H1 (cell line): Measurements from ENCODE around the gene APBA2. TPM values are rescaled to one million over a fixed set of nuclear protein-coding genes. Genes with fewer than 3 reads are reported as not detected.

ENCODE experiments used
- CTCF ChIA-PET: fragments of 300-600 bp; sonication (Branson Sonifier 250); formaldehyde crosslinking; loops from one replicate; lab custom pipeline; 2021; ENCODE audit not compliant: partially characterized antibody; lab: Charles Lee
- POLR2A ChIA-PET: fragments of 300-600 bp; sonication (Branson Sonifier 250); formaldehyde crosslinking; loops from one replicate; lab custom pipeline; 2021; ENCODE audit warnings: inconsistent platforms; ENCODE audit not compliant: partially characterized antibody; lab: Charles Lee
- DNase-seq, 2 experiments: peaks; one replicate each; pipeline versions ENCODE4 v3.0.0 to v3.0.0-alpha.2; 2010 to 2022; ENCODE audit warnings: low spot score in 2 of 2, low read depth in 1 of 2, mixed read lengths in 1 of 2
- FAIRE-seq: peaks from 2 replicates; lab custom pipeline; 2011; peaks lifted over from hg19 to GRCh38; lab: Jason Lieb, UNC
- H2AFZ ChIP-seq: 2 replicates; pipeline ENCODE4 v1.8.1; 2012; ENCODE audit warnings: low read length, inconsistent platforms
- H2AK5ac ChIP-seq: 2 replicates; pipeline ENCODE4 v1.6.1; 2013; ENCODE audit warnings: low read depth, low read length
- H2BK120ac ChIP-seq: replicated peaks from 2 replicates; pipeline ENCODE3; 2013; ENCODE audit warnings: low read depth, low read length, inconsistent platforms
- H2BK12ac ChIP-seq: 2 replicates; pipeline ENCODE4 v1.6.1; 2013; ENCODE audit warnings: low read depth, low read length
- H2BK15ac ChIP-seq: 2 replicates; pipeline ENCODE4 v1.6.1; 2013; ENCODE audit warnings: low read length
- H2BK20ac ChIP-seq: 2 replicates; pipeline ENCODE4 v1.6.1; 2013; ENCODE audit warnings: low read length
- H2BK5ac ChIP-seq: 2 replicates; pipeline ENCODE4 v1.6.1; 2013; ENCODE audit warnings: low read depth, low read length
- H3K14ac ChIP-seq: 2 replicates; pipeline ENCODE4 v1.6.1; 2013; ENCODE audit warnings: inconsistent platforms; ENCODE audit not compliant: insufficient read length
- H3K18ac ChIP-seq: 2 replicates; pipeline ENCODE4 v1.6.1; 2013; ENCODE audit warnings: low read length; ENCODE audit errors: extremely low read depth
- H3K23ac ChIP-seq: 2 replicates; pipeline ENCODE4 v1.6.1; 2013; ENCODE audit warnings: inconsistent platforms; ENCODE audit not compliant: insufficient read length
- H3K23me2 ChIP-seq: 2 replicates; pipeline ENCODE4 v1.6.1; 2013; ENCODE audit warnings: low read depth, low read length
- H3K27ac ChIP-seq: 2 replicates; pipeline ENCODE4 v1.6.1; 2011; ENCODE audit warnings: low read depth, low read length, inconsistent platforms
- H3K27me3 ChIP-seq, 4 experiments: replicated peaks in 1 of 4; 1 replicate in 1 of 4; 2 replicates in 3 of 4; pipeline versions ENCODE4 v1.6.1 to v1.8.1; 2011 to 2013; ENCODE audit warnings: low read length in 3 of 4, mild to moderate bottlenecking in 3 of 4, inconsistent platforms in 2 of 4, mixed read lengths in 2 of 4, moderate library complexity in 1 of 4; ENCODE audit not compliant: control insufficient read depth in 3 of 4, insufficient read depth in 3 of 4; ENCODE audit errors: extremely low read depth in 1 of 4
- H3K36me3 ChIP-seq, 4 experiments: 2 replicates each; pipeline versions ENCODE4 v1.6.1 to v1.8.1; 2011 to 2013; ENCODE audit warnings: mild to moderate bottlenecking in 4 of 4, low read length in 3 of 4, moderate library complexity in 2 of 4, control low read depth in 1 of 4, inconsistent platforms in 1 of 4; ENCODE audit not compliant: insufficient read depth in 4 of 4, control insufficient read depth in 2 of 4
- H3K4ac ChIP-seq: replicated peaks from 2 replicates; pipeline ENCODE3; 2013; ENCODE audit warnings: low read length, low read depth, mixed read lengths, inconsistent platforms; ENCODE audit not compliant: insufficient read length
- H3K4me1 ChIP-seq, 4 experiments: replicated peaks in 1 of 4; 1 replicate in 1 of 4; 2 replicates in 3 of 4; pipeline versions ENCODE4 v1.6.1 to v1.8.1; 2011 to 2013; ENCODE audit warnings: low read length in 3 of 4, inconsistent platforms in 2 of 4, mixed read lengths in 1 of 4; ENCODE audit not compliant: insufficient read depth in 4 of 4, control insufficient read depth in 3 of 4
- H3K4me2 ChIP-seq, 2 experiments: 2 replicates each; pipeline versions ENCODE4 v1.6.1 to v1.8.1; 2011 to 2013; ENCODE audit warnings: low read depth in 2 of 2, low read length in 2 of 2, control low read depth in 1 of 2, inconsistent platforms in 1 of 2, mild to moderate bottlenecking in 1 of 2; ENCODE audit not compliant: insufficient read depth in 1 of 2
- H3K4me3 ChIP-seq, 4 experiments: fragments of 200-600, 300-600 bp in 1 of 4; sonication (generic), shearing (Covaris generic), sonication (Bioruptor Twin) in 1 of 4; 2 replicates each; pipeline versions ENCODE4 v1.5.1 to v1.8.1; 2011 to 2016; ENCODE audit warnings: low read length in 4 of 4, low read depth in 3 of 4, control low read depth in 2 of 4, inconsistent platforms in 2 of 4, mild to moderate bottlenecking in 2 of 4, mixed read lengths in 1 of 4, moderate library complexity in 1 of 4; ENCODE audit not compliant: insufficient read depth in 2 of 4; ENCODE audit errors: extremely low read depth in 1 of 4
- H3K56ac ChIP-seq: replicated peaks from 2 replicates; pipeline ENCODE3; 2013; ENCODE audit warnings: low read depth, mild to moderate bottlenecking, mixed read lengths, low read length, inconsistent platforms; ENCODE audit not compliant: insufficient read length
- H3K79me1 ChIP-seq: 2 replicates; pipeline ENCODE4 v1.6.1; 2013; ENCODE audit warnings: low read depth, low read length, control low read depth
- H3K79me2 ChIP-seq, 2 experiments: 2 replicates each; pipeline versions ENCODE4 v1.6.1 to v1.8.1; 2012 to 2013; ENCODE audit warnings: low read length in 2 of 2, mild to moderate bottlenecking in 2 of 2, inconsistent platforms in 1 of 2; ENCODE audit not compliant: insufficient read depth in 2 of 2, control insufficient read depth in 1 of 2
- H3K9ac ChIP-seq, 4 experiments: replicated peaks in 1 of 4; 1 replicate in 1 of 4; 2 replicates in 3 of 4; pipeline versions ENCODE4 v1.6.1 to v1.8.1; 2011 to 2013; ENCODE audit warnings: low read depth in 3 of 4, low read length in 3 of 4, control low read depth in 2 of 4, mild to moderate bottlenecking in 2 of 4, moderate library complexity in 2 of 4, inconsistent platforms in 1 of 4; ENCODE audit errors: extremely low read depth in 1 of 4
- H3K9me3 ChIP-seq, 2 experiments: 2 replicates each; pipeline versions ENCODE4 v1.6.1 to v1.8.1; 2012 to 2013; ENCODE audit warnings: mild to moderate bottlenecking in 2 of 2, moderate library complexity in 2 of 2, control low read depth in 1 of 2, inconsistent platforms in 1 of 2, low read depth in 1 of 2, low read length in 1 of 2, mixed read lengths in 1 of 2; ENCODE audit not compliant: insufficient read depth in 2 of 2
- H4K20me1 ChIP-seq, 2 experiments: replicated peaks in 1 of 2; 2 replicates each; pipeline versions ENCODE3 to v1.8.1; 2011 to 2013; ENCODE audit warnings: inconsistent platforms in 2 of 2, low read length in 2 of 2, mild to moderate bottlenecking in 1 of 2; ENCODE audit not compliant: insufficient read depth in 2 of 2, control insufficient read depth in 1 of 2
- H4K5ac ChIP-seq: 2 replicates; pipeline ENCODE4 v1.6.1; 2013; ENCODE audit warnings: low read length, low read depth, mixed read lengths, inconsistent platforms; ENCODE audit not compliant: insufficient read length
- H4K8ac ChIP-seq: 2 replicates; pipeline ENCODE4 v1.8.0; 2013; ENCODE audit warnings: mild to moderate bottlenecking, moderate library complexity, low read length, inconsistent platforms; ENCODE audit not compliant: insufficient read depth; ENCODE audit errors: extremely low read depth
- H4K91ac ChIP-seq: replicated peaks from 2 replicates; pipeline ENCODE3; 2013; ENCODE audit warnings: low read length, mixed read lengths, inconsistent platforms; ENCODE audit not compliant: insufficient read length
- KDM1A ChIP-seq: fragments of 200-600, 300-600 bp; sonication (generic); IDR thresholded peaks from 2 replicates; pipeline ENCODE4 v1.7.1; 2016; ENCODE audit warnings: mild to moderate bottlenecking, low read length, borderline replicate concordance
- WGBS, 2 experiments: shearing (Covaris generic) in 1 of 2; methylation state at CpG; one replicate each; pipeline versions ENCODE4 v1.1.6 to v1.1.7; 2013 to 2015; ENCODE audit warnings: low lambda C conversion rate in 2 of 2, mixed read lengths in 2 of 2, inconsistent platforms in 1 of 2, low coverage in 1 of 2, missing lambda C conversion rate in 1 of 2; ENCODE audit not compliant: insufficient replicate concordance in 2 of 2, insufficient coverage in 1 of 2, insufficient read length in 1 of 2; ENCODE audit errors: extremely low coverage in 1 of 2, missing lambda C conversion rate in 1 of 2; 5-methylcytosine and 5-hydroxymethylcytosine counted together
- polyA plus RNA-seq, 7 experiments: library from polyadenylated mRNA; depleted of rRNA in 3 of 7; stranded (reverse) in 5 of 7; unstranded in 2 of 7; fragments of >200 nt in 5 of 7; fragments of 200-250 nt in 2 of 7; gene quantifications; 1 replicate in 5 of 7; 2 replicates in 1 of 7; 4 replicates in 1 of 7; pipeline versions ENCODE4 v1.2.1 to v1.2.3, GENCODE V29; 2011 to 2013; ENCODE audit warnings: missing spikeins in 2 of 7, mixed read lengths in 2 of 7
- total RNA-seq: library from RNA; stranded (reverse); fragmentation: NEBNext Ultra II Directional; extraction: Animal tissue kit (Norgen Biotek cat#: 25700); gene quantifications from 2 replicates; pipeline ENCODE4 v1.2.1, GENCODE V29; 2021
- TF ChIP-seq, protein P1 (sequence below): IDR thresholded peaks from 2 replicates; pipeline ENCODE4 v1.6.1; 2012; ENCODE audit warnings: inconsistent platforms

APBA2 gene
- total and polyA plus RNA-seq, 2 of the 8 experiments (the other 6 are each of a cell fraction or from before 2014, with no cell fraction given): 15.5 to 19.0 TPM

GRCh38 chr15:28936481-28936881 lies 50.7 kb downstream of the APBA2 start:
- Histone ChIP-seq H3K4me3 (no peak overlapping the region), H3K36me3 (no peaks in the 10 kb centered on the region), H2BK15ac (no peak overlapping the region), H3K27ac (no peak overlapping the region), H3K79me1 (no peaks in the 10 kb centered on the region), H3K4me1 (peaks cover 0 to 9% (median 4%) of the 10 kb centered on the region in 4 experiments; a peak in 4 of 7 replicates), H3K4me2 (no peak overlapping the region), H4K8ac (no peak overlapping the region), H2AFZ (no peak overlapping the region), H3K23me2 (no peaks in the 10 kb centered on the region; the same call in 1 of the 2 replicates), H3K18ac (no peak overlapping the region; the same call in none of the 2 replicates), H3K4ac (no peak overlapping the region), H3K9ac (no peak overlapping the region), H3K9me3 (peaks cover 0 to 2% of the 10 kb centered on the region in 2 experiments; a peak in 1 of 4 replicates), H2BK20ac (no peak overlapping the region), H3K14ac (no peak overlapping the region), H4K91ac (no peak overlapping the region), H3K56ac (no peak overlapping the region), H3K23ac (no peak overlapping the region), H4K20me1 (peaks cover 0 to 2% of the 10 kb centered on the region in 2 experiments), H2AK5ac (no peak overlapping the region), H4K5ac (no peak overlapping the region), H3K27me3 (no peaks in the 10 kb centered on the region), H2BK12ac (peak overlapping the region; percentile 9; the same call in 1 of the 2 replicates), H2BK120ac (no peak overlapping the region), H3K79me2 (no peaks in the 10 kb centered on the region)
- WGBS, 2 experiments: 82% methylated on average over 9 of the region's 9 CpGs; no CpG with 5 or more reads in 1 of the 2 experiments
- DNase-seq (no peak), FAIRE-seq (no peak)
- POLR2A ChIA-PET: no interaction called here
- CTCF ChIA-PET: interaction anchor here (0.9 to 6.8 kb wide), 11 partner anchors 8 to 154 kb away, joined by 3 to 78 read pairs (median 6); no protein-coding TSS in a partner anchor
- TF ChIP-seq KDM1A: no peak
- TF ChIP-seq, protein P1, sequence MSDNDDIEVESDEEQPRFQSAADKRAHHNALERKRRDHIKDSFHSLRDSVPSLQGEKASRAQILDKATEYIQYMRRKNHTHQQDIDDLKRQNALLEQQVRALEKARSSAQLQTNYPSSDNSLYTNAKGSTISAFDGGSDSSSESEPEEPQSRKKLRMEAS: peak; percentile 43; the same call in 1 of the 2 replicates
- TF ChIP-seq, all 59 proteins: peak for 1
- H2BK5ac ChIP-seq: no peak overlapping the region
